ENCODE measurements around the gene RBM20.

DNA sequence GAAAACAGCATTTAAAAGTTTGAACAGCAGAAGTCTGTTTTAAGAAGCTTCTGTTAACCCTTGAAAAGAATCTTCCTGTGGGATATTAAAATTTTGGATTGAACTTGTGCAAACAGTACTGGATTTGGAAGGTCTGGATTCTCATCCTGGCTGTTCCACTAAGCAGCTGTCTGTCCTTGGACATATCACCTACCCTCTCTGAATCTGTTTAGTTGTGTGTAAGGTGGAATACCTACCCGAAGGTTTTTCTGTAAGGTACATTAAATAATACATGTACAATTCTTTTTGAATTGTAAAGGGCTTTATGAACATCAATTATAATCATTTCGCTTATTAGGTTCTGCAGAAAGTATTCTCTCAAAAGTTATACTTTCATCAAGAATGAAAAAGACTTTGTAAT is 229.8 kb downstream of the RBM20 start:
- TF ChIP-seq GLIS3 (CRISPR knock-in tag; IDR thresholded peaks at IDR 0.05) (no peak), ZNF70 (CRISPR knock-in tag; IDR thresholded peaks at IDR 0.05) (no peak)

All from SK-N-SH treated with all-trans-retinoic acid at 6 μM for 48 hours (cell line).